Measurements from ENCODE around the gene ACAP3. TPM values are rescaled to one million over a fixed set of nuclear protein-coding genes. Genes with fewer than 3 reads are reported as not detected.
A peak's percentile ranks its signal among the peaks of the same experiment; 100 is the strongest.

Gene ACAP3
- total and polyA plus RNA-seq, 10 of the 15 experiments (the other 5 are each of a cell fraction or from before 2014, with no cell fraction given) = 0.05 to 34.2 (median 7.1) TPM

- no peak for TF ChIP-seq PBX3 (IDR thresholded peaks at IDR 0.05; ENCODE audit: insufficient replicate concordance, low read depth, low read length)
- TF ChIP-seq POU2F2 (IDR thresholded peaks at IDR 0.05; ENCODE audit: borderline replicate concordance, low read depth, low read length) = peak; percentile 72; the same call in 2 of the 3 replicates
- TF ChIP-seq PRDM15 (CRISPR knock-in tag; IDR thresholded peaks at IDR 0.05) = no peak
- TF ChIP-seq MYC (IDR thresholded peaks at IDR 0.05; ENCODE audit: insufficient read depth, insufficient read length, insufficient replicate concordance, low read length, severe bottlenecking) = no peak
- no peak for TF ChIP-seq WRNIP1 (IDR thresholded peaks at IDR 0.05; ENCODE audit: borderline replicate concordance, low read depth, low read length)
- peak; percentile 39; the same call in 1 of the 2 replicates for TF ChIP-seq BCLAF1 (IDR thresholded peaks at IDR 0.05)
- TF ChIP-seq HSF1 (IDR thresholded peaks at IDR 0.05; ENCODE audit: low read depth, low read length) = no peak
- no peak for TF ChIP-seq HDAC6 (IDR thresholded peaks at IDR 0.05; ENCODE audit: unreplicated experiment)
- TF ChIP-seq RCOR1 (conservative IDR thresholded peaks at IDR 0.05; ENCODE audit: low read depth, low read length) = no peak
- no peak for TF ChIP-seq ZBED1 (IDR thresholded peaks at IDR 0.05; ENCODE audit: borderline replicate concordance)
- no peak for TF ChIP-seq SMAD1 (IDR thresholded peaks at IDR 0.05; ENCODE audit: low read depth, partially characterized antibody)
- TF ChIP-seq SRF (IDR thresholded peaks at IDR 0.05; ENCODE audit: low read depth in 2 of 2, low read length in 2 of 2) = no peak
- peak; percentile 55; the same call in 1 of the 2 replicates for TF ChIP-seq MAX (IDR thresholded peaks at IDR 0.05; ENCODE audit: low read depth, low read length)
- peak; percentile 33; the same call in 1 of the 2 replicates for TF ChIP-seq SMAD5 (IDR thresholded peaks at IDR 0.05; ENCODE audit: low read depth)
- TF ChIP-seq TBL1XR1 (IDR thresholded peaks at IDR 0.05; ENCODE audit: low read depth, low read length) = 0 out of 2 replicates have a peak, but pooled peaks have one; percentile 51
- no peak for TF ChIP-seq IKZF2 (IDR thresholded peaks at IDR 0.05)
- no peak for TF ChIP-seq PAX8 (IDR thresholded peaks at IDR 0.05)
- TF ChIP-seq SUPT20H (IDR thresholded peaks at IDR 0.05; ENCODE audit: borderline replicate concordance, control insufficient read depth, low read depth, low read length) = no peak
These were observed 34.0 kb downstream of the ACAP3 start, which contains the start of gene UBE2J2 (continued) for GRCh38 chr1:1273512-1274298.
